GM21423 (cell line): Measurements from ENCODE around the gene TMEM175.
"Not testable (repeated sequence)": the region's sequence is repeated elsewhere in the genome, so short reads cannot be mapped to it uniquely, and the experiment has no call there.

ENCODE experiments used
- ATAC-seq: cut with Tn5 transposase; IDR thresholded peaks from one replicate; pipeline ENCODE4 v1.9.1; 2021; ENCODE audit warnings: mild to moderate bottlenecking, moderate library complexity; ENCODE audit not compliant: unreplicated experiment

The TMEM175 gene

GRCh38 chr4:914531-914930 lies 17.7 kb upstream of the TMEM175 start:
- no peak for ATAC-seq

- ATAC-seq: no peak
Observed at GRCh38 chr4:915041-915474, 17.2 kb upstream of the TMEM175 start.

DNA sequence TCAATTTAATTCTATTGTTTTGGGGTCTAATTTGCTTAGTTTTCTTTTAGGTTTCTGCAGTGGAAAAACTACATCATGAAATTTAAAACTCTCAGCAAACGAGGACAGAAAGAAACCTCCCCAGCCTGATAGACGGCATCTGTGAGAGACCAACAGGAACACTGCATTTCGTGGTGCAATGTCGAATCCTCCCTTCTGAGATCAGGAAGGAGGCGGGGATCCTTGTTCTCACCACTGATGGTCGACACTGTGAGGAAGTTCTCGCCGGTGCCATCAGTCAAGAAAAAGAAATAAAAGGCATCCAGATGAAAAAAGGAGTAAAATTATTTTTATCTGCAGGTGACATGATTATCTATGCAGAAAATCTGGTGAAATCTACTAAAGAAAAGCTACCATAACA lies 16.7 kb upstream of the TMEM175 start:
- ATAC-seq: no peak

DNA sequence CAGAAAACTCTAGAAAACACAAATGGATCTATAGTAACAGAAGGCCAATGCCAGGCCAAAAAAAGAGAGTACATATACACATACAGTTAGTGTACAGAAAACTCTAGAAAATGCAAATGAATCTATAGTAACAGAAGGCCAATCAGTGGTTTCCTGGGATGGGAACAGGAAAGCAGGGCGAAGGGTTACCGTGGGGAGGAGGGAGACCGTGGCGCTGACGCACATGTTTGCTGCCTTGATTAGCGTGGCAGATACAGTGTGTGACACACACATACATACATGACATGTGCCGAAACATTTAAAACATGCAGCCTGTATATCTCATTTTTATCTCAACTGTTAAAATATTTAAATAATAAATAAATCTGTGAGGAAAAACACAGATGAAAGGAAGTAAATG lies 14.8 kb upstream of the TMEM175 start:
- no peak for ATAC-seq

GRCh38 chr4:917992-918391 lies 14.3 kb upstream of the TMEM175 start:
- ATAC-seq: no peak

DNA sequence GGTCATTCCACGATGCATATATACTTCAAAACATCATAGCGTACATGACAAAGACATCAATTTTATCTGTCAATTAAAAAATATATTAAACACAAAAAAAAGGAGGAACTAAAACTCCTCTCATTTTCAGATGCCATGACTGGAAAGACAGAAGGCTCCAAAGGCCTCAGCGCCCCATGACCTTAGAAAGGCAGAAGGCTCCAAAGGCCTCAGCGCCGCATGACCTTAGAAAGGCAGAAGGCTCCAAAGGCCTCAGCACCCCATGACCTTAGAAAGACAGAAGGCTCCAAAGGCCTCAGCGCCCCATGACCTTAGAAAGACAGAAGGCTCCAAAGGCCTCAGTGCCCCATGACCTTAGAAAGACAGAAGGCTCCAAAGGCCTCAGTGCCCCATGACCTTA lies 13.7 kb upstream of the TMEM175 start:
- ATAC-seq: not testable (repeated sequence)

GRCh38 chr4:919004-919680 lies 13.1 kb upstream of the TMEM175 start:
- not testable (repeated sequence) for ATAC-seq

- peak; percentile 52 for ATAC-seq
Observed at GRCh38 chr4:921830-922331, 10.4 kb upstream of the TMEM175 start.

DNA sequence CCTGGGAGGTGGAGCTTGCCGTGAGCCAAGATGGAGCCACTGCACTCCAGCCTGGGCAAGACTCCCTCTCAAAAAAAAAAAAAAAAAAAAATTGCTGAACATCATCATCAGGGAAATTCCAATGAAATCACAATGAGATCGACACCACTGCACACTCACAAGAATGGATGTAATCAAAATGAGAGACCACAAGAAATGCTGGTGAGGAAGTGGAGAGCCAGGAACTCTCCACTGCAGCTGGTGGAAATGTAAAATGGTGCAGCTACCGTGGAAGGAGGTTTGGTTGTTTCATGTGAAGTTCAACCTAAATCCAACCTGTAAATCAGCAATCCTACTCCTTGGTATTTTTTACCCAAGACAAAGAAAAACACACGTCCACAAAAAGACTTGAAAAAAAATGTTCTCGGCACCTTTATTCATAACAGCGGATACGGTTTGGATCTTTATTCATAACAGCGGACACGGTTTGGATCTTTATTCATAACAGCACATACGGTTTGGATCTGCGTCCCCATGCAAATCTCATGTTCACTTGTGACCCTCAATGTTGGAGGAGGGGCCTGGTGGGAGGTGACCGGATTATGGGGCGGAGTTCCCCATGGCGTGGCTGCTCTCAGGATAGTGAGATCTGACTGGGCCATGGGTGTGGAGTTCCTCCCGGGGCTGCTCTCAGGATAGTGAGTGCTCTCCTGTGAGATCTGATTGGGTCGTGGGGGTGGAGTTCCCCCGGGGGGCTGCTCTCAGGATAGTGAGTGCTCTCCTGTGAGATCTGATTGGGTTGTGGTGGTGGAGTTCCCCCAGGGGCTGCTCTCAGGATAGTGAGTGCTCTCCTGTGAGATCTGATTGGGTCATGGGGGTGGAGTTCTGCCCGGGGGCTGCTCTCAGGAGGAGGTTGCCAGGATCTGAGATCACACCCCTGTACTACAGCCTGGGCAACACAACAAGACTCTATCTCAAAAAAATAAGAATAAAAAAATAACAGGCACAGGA lies 7.9 kb upstream of the TMEM175 start:
- ATAC-seq: no peak

GRCh38 chr4:925171-925570 lies 7.1 kb upstream of the TMEM175 start:
- no peak for ATAC-seq

DNA sequence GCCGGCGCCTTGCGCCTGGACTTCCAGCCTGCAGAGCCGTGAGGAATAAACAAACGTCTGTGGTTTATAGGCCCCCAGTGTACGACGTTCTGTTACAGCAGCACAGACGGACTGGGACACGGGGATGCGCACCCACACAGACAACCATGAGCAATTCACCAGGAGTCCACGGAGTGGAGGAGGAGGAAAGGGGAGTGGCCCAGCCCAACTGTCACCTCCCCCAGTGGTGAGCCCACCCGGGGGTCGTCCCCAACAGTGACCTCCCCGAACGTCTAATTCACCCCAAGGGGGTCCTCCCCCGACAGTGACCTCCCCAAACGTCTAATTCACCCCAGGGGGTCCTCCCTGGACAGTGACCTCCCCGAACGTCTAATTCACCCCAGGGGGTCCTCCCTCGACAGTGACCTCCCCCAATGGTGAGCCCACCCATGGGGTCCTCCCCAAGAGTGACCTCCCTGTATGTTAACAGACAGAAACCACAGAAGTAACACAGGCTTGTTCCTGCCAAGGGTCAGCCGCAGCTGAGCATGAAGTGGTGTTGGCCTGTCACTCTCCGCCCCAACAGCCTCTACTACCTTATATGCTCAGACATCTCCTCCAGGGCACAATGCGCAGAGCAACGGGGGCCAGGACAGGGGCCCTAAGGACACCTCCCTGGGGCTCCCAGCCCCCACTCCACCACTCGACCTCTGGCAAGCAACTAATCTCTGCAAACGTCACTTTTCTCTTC lies 6.3 kb upstream of the TMEM175 start:
- ATAC-seq: no peak

- ATAC-seq: no peak
Observed at GRCh38 chr4:926538-926937, 5.7 kb upstream of the TMEM175 start.

DNA sequence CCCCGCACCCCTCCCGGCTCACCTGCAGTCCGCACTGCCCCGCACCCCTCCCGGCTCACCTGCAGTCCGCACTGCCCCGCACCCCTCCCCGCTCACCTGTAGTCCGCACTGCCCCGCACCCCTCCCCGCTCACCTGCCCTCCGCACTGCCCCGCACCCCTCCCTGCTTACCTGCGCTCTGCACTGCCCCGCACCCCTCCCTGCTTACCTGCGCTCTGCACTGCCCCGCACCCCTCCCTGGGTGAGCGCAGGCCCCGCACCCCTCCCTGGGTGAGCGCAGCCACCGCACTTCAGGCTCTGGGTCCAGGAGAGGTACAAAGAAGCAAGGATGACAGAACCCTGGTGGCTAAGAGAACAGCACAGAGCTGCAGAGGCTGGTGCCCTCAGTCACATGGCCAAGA lies 4.7 kb upstream of the TMEM175 start:
- ATAC-seq: not testable (repeated sequence)

- ATAC-seq: no peak
Observed at GRCh38 chr4:929096-929765, 3.0 kb upstream of the TMEM175 start.

- ATAC-seq: no peak
Observed at GRCh38 chr4:930028-930551, 2.2 kb upstream of the TMEM175 start.

GRCh38 chr4:930827-931193 lies 1.4 kb upstream of the TMEM175 start:
- ATAC-seq: no peak

- peak; percentile 9 for ATAC-seq
Observed at GRCh38 chr4:931194-931959, 883 bp upstream of the TMEM175 start.

DNA sequence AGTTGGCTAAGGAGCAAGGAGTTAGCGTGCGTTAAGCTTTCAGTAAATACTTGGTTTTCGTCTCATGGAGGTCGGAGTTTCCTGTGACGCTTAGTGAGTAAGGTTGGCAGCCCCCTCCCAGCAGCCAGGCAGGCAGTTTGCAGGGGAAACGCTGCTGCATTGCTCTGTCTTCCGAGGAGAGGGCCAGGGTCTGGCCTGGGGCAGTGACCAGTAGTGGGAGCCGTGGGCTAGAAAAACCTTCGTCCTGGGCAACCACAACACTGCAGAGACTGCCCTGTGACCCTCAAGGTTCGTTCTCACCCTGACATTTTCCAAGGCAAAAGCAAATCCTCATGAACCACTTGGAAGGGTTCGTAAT lies 432 bp downstream of the TMEM175 start:
- no peak for ATAC-seq

DNA sequence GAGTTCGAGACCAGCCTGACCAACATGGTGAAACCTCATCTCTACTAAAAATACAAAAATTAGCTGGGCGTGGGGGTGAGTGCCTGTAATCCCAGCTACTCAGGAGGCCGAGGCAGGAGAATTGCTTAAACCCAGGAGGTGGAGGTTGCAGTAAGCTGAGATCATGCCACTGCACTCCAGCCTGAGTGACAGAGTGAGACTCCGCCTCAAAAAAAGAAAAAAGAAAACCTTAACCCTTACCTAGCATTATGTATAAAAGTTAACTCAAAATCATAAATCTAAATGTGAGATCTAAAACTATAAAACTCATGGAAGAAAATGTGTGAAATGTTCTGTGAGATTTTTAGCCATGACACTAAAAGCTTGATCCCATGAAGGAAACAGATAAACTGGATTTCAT lies 7.2 kb downstream of the TMEM175 start:
- not testable (repeated sequence) for ATAC-seq
